ENCODE data around the gene CDC42BPG.
"Not testable (repeated sequence)": the region's sequence is repeated elsewhere in the genome, so short reads cannot be mapped to it uniquely, and the experiment has no call there.

The CDC42BPG gene

DNA sequence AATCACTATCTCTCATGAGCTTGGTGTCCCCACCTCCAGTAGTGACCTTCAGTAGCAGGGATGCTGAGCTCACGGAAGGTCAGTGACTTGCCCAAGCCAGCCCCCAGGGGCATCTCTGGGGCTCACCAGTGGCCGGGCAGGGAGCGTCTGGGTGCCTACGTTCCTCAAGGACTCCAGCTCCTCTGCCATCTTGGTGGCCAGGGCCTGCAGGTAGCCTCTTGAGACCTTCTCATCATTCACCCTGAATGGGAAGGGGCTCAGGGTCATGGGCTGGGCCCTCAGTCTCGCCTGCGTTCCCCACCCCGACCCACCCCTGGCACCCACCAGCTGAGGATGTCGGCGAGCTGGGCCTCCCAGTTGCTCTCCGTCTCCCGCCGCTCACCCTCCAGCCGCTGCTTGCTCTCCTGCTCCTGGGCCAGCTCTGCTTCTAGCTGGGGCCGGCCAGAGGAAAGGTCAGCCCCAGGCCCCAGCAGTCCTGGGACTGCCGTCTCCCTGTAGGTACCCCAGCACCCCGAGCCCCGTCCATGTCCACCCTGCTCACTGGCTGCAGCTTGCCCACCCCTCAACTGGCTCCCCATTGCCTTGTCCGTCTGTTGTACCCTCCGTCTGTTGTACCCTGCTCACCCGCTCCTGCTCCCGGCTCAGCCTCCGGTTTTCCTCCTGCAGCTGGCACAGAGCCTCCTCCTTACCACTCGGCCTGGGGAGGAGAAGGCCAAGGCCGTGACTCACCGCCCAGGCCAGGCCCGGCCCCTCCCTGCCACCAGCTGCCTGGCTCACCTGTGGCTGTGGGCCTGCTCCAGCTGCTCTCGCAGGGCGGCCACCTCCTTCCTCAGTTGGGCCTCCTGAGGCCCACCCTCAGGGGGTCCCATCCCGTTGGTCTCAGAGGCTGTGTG is 9.5 kb downstream of the CDC42BPG start:
- no peak for DNase-seq (ENCODE audit: low read depth in 2 of 2)

- no peak for DNase-seq (ENCODE audit: low read depth in 2 of 2)
These were observed 10.3 kb downstream of the CDC42BPG start for GRCh38 chr11:64834031-64834722.

DNA sequence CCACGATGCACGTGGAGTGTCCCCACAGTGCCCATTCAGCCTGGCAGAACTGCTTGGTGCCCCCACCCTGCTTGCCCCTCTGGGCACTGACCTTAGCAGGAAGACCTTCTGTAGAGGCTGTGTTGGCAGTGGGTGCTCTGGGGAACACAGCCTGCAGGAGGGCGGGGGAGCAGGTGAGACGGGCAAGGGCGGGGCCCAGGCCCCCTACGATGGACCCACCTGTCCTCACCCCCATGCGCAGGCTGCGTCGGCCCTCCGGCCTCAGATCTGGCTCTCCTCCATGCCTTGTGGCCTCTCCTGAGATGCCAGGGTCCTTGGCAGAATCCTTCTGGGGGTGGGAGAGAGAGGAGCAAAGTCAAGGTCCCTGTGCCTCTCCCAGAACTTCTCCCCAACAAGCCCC is 10.9 kb downstream of the CDC42BPG start:
- DNase-seq (ENCODE audit: low read depth in 2 of 2) = no peak

DNA sequence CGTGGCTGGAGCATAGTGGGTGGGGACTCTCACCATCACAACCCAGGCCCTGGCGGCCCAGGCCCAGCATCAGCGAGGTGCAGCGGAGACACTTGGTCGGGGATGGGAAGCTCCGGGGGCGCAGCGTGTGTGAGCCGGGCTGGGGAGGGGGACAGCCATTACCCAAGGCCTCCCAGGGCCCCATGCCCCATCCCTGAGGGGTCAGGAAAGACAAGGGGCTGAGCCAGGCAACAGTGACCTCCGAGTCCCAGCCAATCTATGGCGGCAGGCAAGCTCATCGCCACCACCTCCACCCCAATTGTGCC is 11.3 kb downstream of the CDC42BPG start:
- no peak for DNase-seq (ENCODE audit: low read depth in 2 of 2)

- no peak for DNase-seq (ENCODE audit: low read depth in 2 of 2)
These were observed 11.8 kb downstream of the CDC42BPG start for GRCh38 chr11:64832467-64833197.

DNA sequence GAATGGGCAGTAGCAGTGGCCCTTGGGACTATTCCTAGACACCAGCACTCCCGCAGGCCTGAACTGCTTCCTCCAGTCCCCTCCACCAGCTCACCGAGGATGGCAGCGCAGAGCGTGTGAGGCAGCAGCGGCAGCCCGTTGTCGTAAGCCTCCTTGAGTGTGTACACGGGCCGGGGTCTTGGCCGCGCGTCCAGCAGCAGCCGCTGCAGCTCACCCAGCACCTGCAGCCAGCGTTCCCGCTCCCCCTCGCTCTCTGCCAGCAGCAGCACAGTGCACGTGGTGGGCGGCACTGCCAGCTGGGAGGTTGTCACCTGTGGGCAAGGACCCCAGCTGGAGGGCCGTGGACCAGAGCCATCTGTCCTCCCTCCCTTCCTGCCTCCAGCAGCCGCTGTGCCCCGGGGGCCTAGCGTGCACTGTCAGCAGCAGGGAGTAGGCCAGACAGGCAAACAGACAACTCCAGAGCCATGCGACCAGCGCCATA is 13.0 kb downstream of the CDC42BPG start:
- DNase-seq (ENCODE audit: low read depth in 2 of 2) = no peak

DNA sequence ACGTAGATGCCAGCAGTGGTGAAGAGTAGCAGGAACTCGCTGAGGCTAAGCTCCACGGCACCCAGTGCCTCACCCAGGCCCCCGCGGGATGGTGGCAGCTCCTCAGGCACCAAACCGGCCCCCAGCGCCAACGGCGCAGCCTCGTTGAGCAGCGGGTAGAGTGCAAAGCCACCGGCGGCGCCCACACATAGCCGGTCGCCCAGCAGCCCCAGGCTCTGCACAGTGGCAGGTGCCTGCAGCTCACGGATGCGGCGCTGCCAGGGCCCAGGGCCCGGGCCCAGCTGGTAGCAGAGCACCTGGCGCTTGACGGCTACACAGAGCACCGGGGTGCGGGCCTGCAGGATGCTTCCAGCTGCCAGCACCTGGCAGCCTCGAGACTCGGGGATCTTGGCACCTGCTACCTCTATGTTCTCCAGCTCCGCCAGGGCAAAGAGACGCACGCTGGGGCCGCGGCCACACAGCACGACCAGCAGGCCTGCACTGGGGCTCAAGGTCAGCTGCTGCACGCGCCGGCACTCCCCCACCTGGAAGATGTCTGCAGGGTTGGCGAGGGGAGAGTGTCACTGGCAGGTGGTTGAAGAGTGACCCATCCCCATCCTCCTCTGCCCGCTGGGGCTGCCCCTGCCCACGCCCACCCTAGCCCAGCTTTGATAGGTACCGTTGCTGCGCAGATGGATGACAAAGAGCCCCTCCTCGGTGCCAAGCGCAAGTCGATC is 14.8 kb downstream of the CDC42BPG start:
- no peak for DNase-seq (ENCODE audit: low read depth in 2 of 2)

- no peak for DNase-seq (ENCODE audit: low read depth in 2 of 2)
These were observed 17.0 kb downstream of the CDC42BPG start for GRCh38 chr11:64827451-64827839.

DNA sequence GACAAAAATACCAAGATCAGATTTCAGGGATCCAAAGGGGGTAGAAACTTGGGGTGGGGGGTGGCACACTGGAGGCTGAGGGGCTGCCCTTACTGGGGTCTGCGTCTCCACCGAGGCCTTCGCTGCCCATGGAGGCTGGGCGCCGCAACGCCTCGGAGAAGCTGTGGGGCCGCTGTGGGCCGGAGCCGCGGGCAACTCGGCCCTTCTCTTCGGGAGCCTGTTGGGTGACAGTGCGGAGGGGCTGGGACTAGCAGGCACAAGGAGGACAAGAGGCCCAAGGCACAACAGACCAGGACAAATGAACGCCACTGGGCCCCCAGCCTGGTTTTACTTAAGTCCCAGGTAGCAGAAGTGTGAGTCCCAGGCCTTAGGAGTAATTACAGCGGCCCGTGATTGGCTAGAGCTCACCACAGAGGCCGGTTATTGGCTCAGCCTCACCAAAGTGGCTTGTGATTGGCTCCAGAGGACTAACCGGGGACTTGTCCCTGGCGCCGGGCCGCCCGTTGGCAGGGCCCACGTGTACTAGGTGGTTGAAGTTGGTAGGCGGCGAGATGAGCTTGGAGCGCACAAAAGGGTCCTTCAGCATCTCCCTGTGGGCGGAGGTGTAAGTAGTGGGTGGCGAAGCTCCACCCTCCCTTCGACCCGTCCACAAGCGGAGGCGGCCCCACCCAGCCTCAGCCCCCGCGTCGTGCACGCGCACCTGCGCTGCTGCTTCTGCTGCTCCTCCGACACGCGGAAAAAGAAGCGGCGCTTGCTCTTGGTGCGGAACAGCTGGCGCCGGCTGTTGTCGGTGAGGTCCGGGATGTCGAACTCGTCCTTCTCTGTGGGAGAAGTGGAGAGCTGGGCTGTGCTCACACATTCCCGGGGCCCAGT is 17.6 kb downstream of the CDC42BPG start:
- no peak for DNase-seq (ENCODE audit: low read depth in 2 of 2)

- no peak for DNase-seq (ENCODE audit: low read depth in 2 of 2)
These were observed 18.4 kb downstream of the CDC42BPG start for GRCh38 chr11:64826062-64826461.

DNA sequence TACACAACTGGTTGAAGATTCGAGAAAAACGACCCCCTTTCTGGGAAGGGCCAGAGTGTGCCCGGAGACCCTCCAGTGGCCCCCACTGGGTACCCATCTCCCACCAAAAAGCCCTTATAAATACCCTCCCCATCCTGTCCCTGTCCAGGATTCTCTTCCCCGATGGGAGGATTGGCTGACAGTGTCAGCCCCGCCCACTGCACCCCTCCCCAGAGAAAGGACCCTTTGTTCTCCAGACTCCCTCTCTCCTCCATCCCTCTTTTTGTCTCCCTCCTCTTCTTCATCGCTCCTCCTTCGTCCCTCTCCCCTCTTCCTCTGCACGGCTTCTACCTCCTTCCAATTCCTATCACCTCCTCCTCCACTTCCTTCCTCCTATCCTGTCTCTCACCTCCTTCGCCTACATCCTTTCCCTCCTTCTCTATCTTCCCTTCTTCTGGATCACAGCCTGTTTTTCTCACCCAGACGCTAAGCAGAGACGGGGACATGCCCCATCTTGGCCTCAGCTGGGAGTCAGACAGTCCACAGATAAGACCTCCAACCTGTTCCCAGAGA is 20.8 kb downstream of the CDC42BPG start:
- no peak for DNase-seq (ENCODE audit: low read depth in 2 of 2)

DNA sequence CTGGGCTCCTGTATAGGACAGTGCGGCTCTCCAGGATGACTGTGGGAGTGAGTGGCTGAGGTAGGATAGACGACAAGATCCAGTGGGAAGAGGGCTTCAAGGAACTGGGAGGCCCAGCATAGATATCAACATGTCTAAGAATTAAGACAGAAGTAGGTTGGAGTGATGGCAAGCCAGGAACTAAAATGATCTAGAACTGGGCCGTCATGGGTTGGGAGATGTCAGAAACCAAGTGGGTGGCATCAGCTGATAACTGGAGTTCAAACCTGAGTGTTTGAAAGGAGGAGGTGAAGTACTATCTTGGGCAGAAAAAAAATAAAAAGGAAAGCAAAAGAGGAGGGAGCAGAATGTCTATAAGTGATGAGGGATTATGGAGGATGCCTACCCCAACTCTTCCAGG is 27.0 kb downstream of the CDC42BPG start:
- no peak for DNase-seq (ENCODE audit: low read depth in 2 of 2)

- DNase-seq (ENCODE audit: low read depth in 2 of 2) = not testable (repeated sequence)
These were observed 29.0 kb downstream of the CDC42BPG start for GRCh38 chr11:64815433-64815832.

GRCh38 chr11:64814712-64815187 is 29.7 kb downstream of the CDC42BPG start:
- no peak for DNase-seq (ENCODE audit: low read depth in 2 of 2)

- no peak for DNase-seq (ENCODE audit: low read depth in 2 of 2)
These were observed 30.6 kb downstream of the CDC42BPG start for GRCh38 chr11:64813826-64814225.

- no peak for DNase-seq (ENCODE audit: low read depth in 2 of 2)
These were observed 33.6 kb downstream of the CDC42BPG start for GRCh38 chr11:64810891-64811272.

- peak; percentile 78 to 85 for DNase-seq (ENCODE audit: low read depth in 2 of 2)
These were observed 34.1 kb downstream of the CDC42BPG start, which contains the start of gene MEN1 for GRCh38 chr11:64810271-64810890. TSS of gene MEN1 (minus strand) at chr11:64810551. CDS start at chr11:64810109, 442 bp downstream.

GRCh38 chr11:64809781-64810241 is 34.6 kb downstream of the CDC42BPG start:
- no peak for DNase-seq (ENCODE audit: low read depth in 2 of 2)

DNA sequence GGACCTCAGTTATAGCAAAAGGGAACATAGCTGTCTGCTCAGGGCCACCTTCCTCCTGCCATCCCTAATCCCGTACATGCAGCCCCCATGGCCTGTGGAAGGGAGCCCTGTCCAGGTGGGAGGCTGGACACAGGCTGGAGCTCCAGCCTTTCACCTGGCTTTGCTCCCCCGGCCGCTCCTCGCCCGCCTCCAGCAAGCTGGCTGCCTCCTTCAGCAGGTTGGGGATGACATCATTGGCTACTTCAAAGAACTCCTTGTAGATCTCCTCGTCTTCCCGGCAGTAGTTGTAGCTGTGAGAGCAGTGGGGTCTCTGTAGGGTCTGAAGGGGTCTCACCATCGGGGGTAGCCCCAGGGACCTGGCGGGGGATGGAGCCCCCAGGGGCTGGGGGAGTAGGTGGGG is 39.0 kb downstream of the CDC42BPG start:
- DNase-seq (ENCODE audit: low read depth in 2 of 2) = no peak
